HCT116 (cell line): Measurements from ENCODE around the gene TMEM45A. TPM values are rescaled to one million over a fixed set of nuclear protein-coding genes. Genes with fewer than 3 reads are reported as not detected.

Experiments used
- ATAC-seq: fragments of 200-7000 bp; cut with Tn5 transposase; 2 replicates; pipeline ENCODE4 v1.9.1; 2020; ENCODE audit warnings: mild to moderate bottlenecking, moderate library complexity
- BruUV-seq: library from RNA; stranded (reverse); fragments of 400-500 nt; replicated peaks from 2 replicates; lab custom pipeline; 2021; lab: Mats Ljungman, UMichigan
- CTCF ChIA-PET: fragments of 300-600 bp; sonication (Branson Sonifier 250); formaldehyde crosslinking; loops from one replicate; lab custom pipeline; 2021; ENCODE audit warnings: antibody characterized with exemption; lab: Charles Lee
- POLR2A ChIA-PET: fragments of 300-600, 350-600 bp; sonication (Branson Sonifier 250); formaldehyde crosslinking; loops from one replicate; lab custom pipeline; 2021; ENCODE audit warnings: antibody characterized with exemption; lab: Charles Lee
- RAD21 ChIA-PET, 2 experiments: fragments of 300-600 bp; sonication (Branson Sonifier 250); formaldehyde crosslinking; loops; one replicate each; lab custom pipeline; 2023; ENCODE audit warnings: low total read pairs in 2 of 2; ENCODE audit not compliant: uncharacterized antibody in 2 of 2, unreplicated experiment in 2 of 2, low non-redundant PET in 1 of 2; lab: Charles Lee
- DNase-seq: peaks from one replicate; pipeline ENCODE4 v3.0.0-alpha.2; 2010; ENCODE audit warnings: low read depth, low spot score
- H2AFZ ChIP-seq: fragments of 200-600 bp; shearing (Covaris generic), sonication (generic); 2 replicates; pipeline ENCODE4 v1.6.1; 2017; ENCODE audit warnings: low read depth, mixed run types, mixed read lengths, antibody characterized with exemption, low read length; ENCODE audit not compliant: poor library complexity, severe bottlenecking
- H3K27ac ChIP-seq: 2 replicates; pipeline ENCODE4 v1.5.1; 2012; ENCODE audit warnings: low read depth, low read length
- H3K27me3 ChIP-seq: fragments of 200-600 bp; sonication (generic); 2 replicates; pipeline ENCODE4 v1.6.1; 2016; ENCODE audit warnings: mixed run types, low read length, mixed read lengths; ENCODE audit not compliant: insufficient read depth
- H3K36me3 ChIP-seq, 2 experiments: fragments of 200-500 bp in 1 of 2; fragments of 200-600 bp in 1 of 2; sonication (Bioruptor generic) in 1 of 2; sonication (generic) in 1 of 2; 2 replicates each; pipeline versions ENCODE4 v1.5.1 to v1.6.1; 2014 to 2016; ENCODE audit warnings: low read length in 2 of 2, inconsistent platforms in 1 of 2, mixed read lengths in 1 of 2, mixed run types in 1 of 2; ENCODE audit not compliant: insufficient read depth in 2 of 2, control insufficient read depth in 1 of 2
- H3K4me1 ChIP-seq, 2 experiments: fragments of 200-600 bp in 1 of 2; sonication (generic) in 1 of 2; 2 replicates each; pipeline versions ENCODE4 v1.5.1 to v1.6.1; 2012 to 2017; ENCODE audit warnings: low read length in 2 of 2, inconsistent platforms in 1 of 2, mild to moderate bottlenecking in 1 of 2, mixed read lengths in 1 of 2, mixed run types in 1 of 2, moderate library complexity in 1 of 2; ENCODE audit not compliant: insufficient read depth in 2 of 2, control insufficient read depth in 1 of 2
- H3K4me2 ChIP-seq: fragments of 200-600 bp; sonication (generic); 2 replicates; pipeline ENCODE4 v1.6.1; 2017; ENCODE audit warnings: mixed run types, low read length, mixed read lengths
- H3K4me3 ChIP-seq, 2 experiments: fragments of 200-600 bp in 1 of 2; sonication (generic) in 1 of 2; replicated peaks in 1 of 2; 2 replicates each; pipeline ENCODE4 v1.5.1; 2011 to 2016; ENCODE audit warnings: low read length in 2 of 2, control low read depth in 1 of 2, low read depth in 1 of 2, mild to moderate bottlenecking in 1 of 2, mixed read lengths in 1 of 2, mixed run types in 1 of 2
- H3K79me2 ChIP-seq: fragments of 200-600 bp; sonication (generic); 2 replicates; pipeline ENCODE4 v1.6.1; 2017; ENCODE audit warnings: mild to moderate bottlenecking, mixed run types, low read length, moderate library complexity, mixed read lengths; ENCODE audit not compliant: insufficient read depth
- H3K9ac ChIP-seq: fragments of 200-600 bp; sonication (generic); 2 replicates; pipeline ENCODE4 v1.6.1; 2016; ENCODE audit warnings: low read length, mixed read lengths
- H3K9me2 ChIP-seq: fragments of 200-600 bp; sonication (generic), shearing (Covaris generic); 2 replicates; pipeline ENCODE4 v1.6.1; 2017; ENCODE audit warnings: mixed run types, mild to moderate bottlenecking, moderate library complexity; ENCODE audit not compliant: insufficient read depth
- H3K9me3 ChIP-seq, 2 experiments: fragments of 200-500 bp in 1 of 2; fragments of 200-600 bp in 1 of 2; sonication (Bioruptor generic) in 1 of 2; sonication (generic) in 1 of 2; 2 replicates each; pipeline ENCODE4 v1.6.1; 2014 to 2017; ENCODE audit warnings: low read length in 2 of 2, mixed read lengths in 2 of 2, inconsistent platforms in 1 of 2, low read depth in 1 of 2, mild to moderate bottlenecking in 1 of 2, mixed run types in 1 of 2, moderate library complexity in 1 of 2; ENCODE audit not compliant: control insufficient read depth in 1 of 2, insufficient read depth in 1 of 2
- H4K20me1 ChIP-seq: fragments of 200-600 bp; sonication (generic), shearing (Covaris generic); 2 replicates; pipeline ENCODE4 v1.6.1; 2017; ENCODE audit warnings: mixed run types, mild to moderate bottlenecking, moderate library complexity; ENCODE audit not compliant: insufficient read depth
- CBX3 ChIP-seq: IDR thresholded peaks from 2 replicates; pipeline ENCODE4 v1.6.1; 2012; ENCODE audit warnings: low read depth
- CEBPB ChIP-seq: IDR thresholded peaks from 2 replicates; pipeline ENCODE4 v1.6.1; 2012; ENCODE audit warnings: low read depth
- ELF1 ChIP-seq: IDR thresholded peaks from 2 replicates; pipeline ENCODE4 v1.6.1; 2012; ENCODE audit warnings: low read depth, borderline replicate concordance
- EZH2 ChIP-seq: fragments of 200-600 bp; sonication (generic); IDR thresholded peaks from 2 replicates; pipeline ENCODE4 v1.6.1; 2017; ENCODE audit warnings: antibody characterized with exemption, mixed run types
- FOSL1 ChIP-seq: IDR thresholded peaks from 2 replicates; pipeline ENCODE4 v1.6.1; 2012; ENCODE audit warnings: low read depth
- POLR2A ChIP-seq: IDR thresholded peaks from 2 replicates; pipeline ENCODE4 v1.7.0; 2011; ENCODE audit warnings: borderline replicate concordance; ENCODE audit not compliant: insufficient read depth, insufficient read length; ENCODE audit errors: extremely low read depth
- POLR2AphosphoS5 ChIP-seq: IDR thresholded peaks from 2 replicates; pipeline ENCODE4 v1.6.1; 2011; ENCODE audit warnings: mild to moderate bottlenecking, low read depth, low read length, moderate library complexity
- RAD21 ChIP-seq: IDR thresholded peaks from 2 replicates; pipeline ENCODE4 v1.6.1; 2012; ENCODE audit warnings: low read depth, mild to moderate bottlenecking
- SRF ChIP-seq: IDR thresholded peaks from 2 replicates; pipeline ENCODE4 v1.6.1; 2012; ENCODE audit warnings: low read depth
- TCF7L2 ChIP-seq: IDR thresholded peaks from 2 replicates; pipeline ENCODE4 v1.7.0; 2011; ENCODE audit warnings: borderline replicate concordance, inconsistent platforms; ENCODE audit not compliant: insufficient read depth, insufficient read length; ENCODE audit errors: extremely low read depth
- intact Hi-C: fragments of 100-400 bp; cut with micrococcal nuclease; formaldehyde crosslinking; loops from 2 replicates; pipeline ENCODE4 v1.10.0; 2022
- total RNA-seq: library from RNA; stranded (reverse); gene quantifications from one replicate; pipeline ENCODE4 v1.2.1, GENCODE V29; 2021; ENCODE audit not compliant: unreplicated experiment
- TF ChIP-seq, protein P1 (sequence below): IDR thresholded peaks from 2 replicates; pipeline ENCODE4 v1.6.1; 2011; ENCODE audit warnings: mild to moderate bottlenecking, low read length, moderate library complexity; ENCODE audit not compliant: insufficient replicate concordance; ENCODE audit errors: extremely low read depth
- TF ChIP-seq, protein P2 (sequence below): IDR thresholded peaks from 2 replicates; pipeline ENCODE4 v1.6.1; 2012; ENCODE audit warnings: low read depth

The TMEM45A gene
- total RNA-seq, 1 experiment from 2014 or later: 5.0 TPM

DNA sequence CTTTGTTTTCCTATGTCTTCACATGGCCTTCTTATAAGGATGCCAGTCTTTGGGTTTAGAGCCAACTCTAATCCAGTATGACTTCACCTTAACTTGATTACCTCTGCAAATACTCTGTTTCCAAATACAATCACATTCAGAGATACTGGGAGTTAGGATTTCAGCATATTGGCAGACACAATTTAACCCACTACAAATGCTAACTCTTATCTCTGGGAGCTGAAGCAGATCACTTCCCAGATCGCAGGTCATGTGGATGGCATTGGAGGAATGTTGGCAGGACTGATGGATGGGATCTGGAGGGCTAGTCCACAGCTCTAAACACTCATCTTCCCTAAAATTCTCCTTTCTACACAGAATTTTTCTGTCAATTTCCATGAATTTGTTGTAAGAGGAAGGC, 70.8 kb downstream of the TMEM45A start:
- intact Hi-C loops: no loop called here
- DNase-seq (no peak), ATAC-seq (no peak)
- RAD21 ChIA-PET: no interaction called here
- H3K4me2 ChIP-seq: no peak overlapping the region
- H3K79me2 ChIP-seq: no peaks in the 10 kb centered on the region
- CTCF ChIA-PET: no interaction called here
- no peaks in the 10 kb centered on the region for H3K4me1 ChIP-seq
- no peaks in the 10 kb centered on the region for H3K27me3 ChIP-seq
- POLR2A ChIA-PET: no interaction called here
- no peak overlapping the region for H3K4me3 ChIP-seq
- H3K9me2 ChIP-seq: no peaks in the 10 kb centered on the region
- H3K27ac ChIP-seq: no peak overlapping the region
- no peaks in the 10 kb centered on the region for H3K36me3 ChIP-seq
- BruUV-seq: no TSS peak
- H3K9ac ChIP-seq: no peak overlapping the region
- no peak for TF ChIP-seq POLR2A
- no peak for TF ChIP-seq ELF1
- no peak for TF ChIP-seq TCF7L2
- no peak for TF ChIP-seq SRF
- TF ChIP-seq FOSL1: no peak
- TF ChIP-seq RAD21: no peak
- TF ChIP-seq EZH2: no peak
- no peak for TF ChIP-seq POLR2AphosphoS5
- TF ChIP-seq, protein P1, sequence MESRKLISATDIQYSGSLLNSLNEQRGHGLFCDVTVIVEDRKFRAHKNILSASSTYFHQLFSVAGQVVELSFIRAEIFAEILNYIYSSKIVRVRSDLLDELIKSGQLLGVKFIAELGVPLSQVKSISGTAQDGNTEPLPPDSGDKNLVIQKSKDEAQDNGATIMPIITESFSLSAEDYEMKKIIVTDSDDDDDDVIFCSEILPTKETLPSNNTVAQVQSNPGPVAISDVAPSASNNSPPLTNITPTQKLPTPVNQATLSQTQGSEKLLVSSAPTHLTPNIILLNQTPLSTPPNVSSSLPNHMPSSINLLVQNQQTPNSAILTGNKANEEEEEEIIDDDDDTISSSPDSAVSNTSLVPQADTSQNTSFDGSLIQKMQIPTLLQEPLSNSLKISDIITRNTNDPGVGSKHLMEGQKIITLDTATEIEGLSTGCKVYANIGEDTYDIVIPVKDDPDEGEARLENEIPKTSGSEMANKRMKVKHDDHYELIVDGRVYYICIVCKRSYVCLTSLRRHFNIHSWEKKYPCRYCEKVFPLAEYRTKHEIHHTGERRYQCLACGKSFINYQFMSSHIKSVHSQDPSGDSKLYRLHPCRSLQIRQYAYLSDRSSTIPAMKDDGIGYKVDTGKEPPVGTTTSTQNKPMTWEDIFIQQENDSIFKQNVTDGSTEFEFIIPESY: no peak
- TF ChIP-seq CEBPB: no peak
- TF ChIP-seq, protein P2, sequence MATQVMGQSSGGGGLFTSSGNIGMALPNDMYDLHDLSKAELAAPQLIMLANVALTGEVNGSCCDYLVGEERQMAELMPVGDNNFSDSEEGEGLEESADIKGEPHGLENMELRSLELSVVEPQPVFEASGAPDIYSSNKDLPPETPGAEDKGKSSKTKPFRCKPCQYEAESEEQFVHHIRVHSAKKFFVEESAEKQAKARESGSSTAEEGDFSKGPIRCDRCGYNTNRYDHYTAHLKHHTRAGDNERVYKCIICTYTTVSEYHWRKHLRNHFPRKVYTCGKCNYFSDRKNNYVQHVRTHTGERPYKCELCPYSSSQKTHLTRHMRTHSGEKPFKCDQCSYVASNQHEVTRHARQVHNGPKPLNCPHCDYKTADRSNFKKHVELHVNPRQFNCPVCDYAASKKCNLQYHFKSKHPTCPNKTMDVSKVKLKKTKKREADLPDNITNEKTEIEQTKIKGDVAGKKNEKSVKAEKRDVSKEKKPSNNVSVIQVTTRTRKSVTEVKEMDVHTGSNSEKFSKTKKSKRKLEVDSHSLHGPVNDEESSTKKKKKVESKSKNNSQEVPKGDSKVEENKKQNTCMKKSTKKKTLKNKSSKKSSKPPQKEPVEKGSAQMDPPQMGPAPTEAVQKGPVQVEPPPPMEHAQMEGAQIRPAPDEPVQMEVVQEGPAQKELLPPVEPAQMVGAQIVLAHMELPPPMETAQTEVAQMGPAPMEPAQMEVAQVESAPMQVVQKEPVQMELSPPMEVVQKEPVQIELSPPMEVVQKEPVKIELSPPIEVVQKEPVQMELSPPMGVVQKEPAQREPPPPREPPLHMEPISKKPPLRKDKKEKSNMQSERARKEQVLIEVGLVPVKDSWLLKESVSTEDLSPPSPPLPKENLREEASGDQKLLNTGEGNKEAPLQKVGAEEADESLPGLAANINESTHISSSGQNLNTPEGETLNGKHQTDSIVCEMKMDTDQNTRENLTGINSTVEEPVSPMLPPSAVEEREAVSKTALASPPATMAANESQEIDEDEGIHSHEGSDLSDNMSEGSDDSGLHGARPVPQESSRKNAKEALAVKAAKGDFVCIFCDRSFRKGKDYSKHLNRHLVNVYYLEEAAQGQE: no peak
- no peak for TF ChIP-seq CBX3
- H2AFZ ChIP-seq: no peak overlapping the region
- no peaks in the 10 kb centered on the region for H4K20me1 ChIP-seq
- H3K9me3 ChIP-seq: no peaks in the 10 kb centered on the region
